ENCODE results near the gene RAB22A. TPM values are rescaled to one million over a fixed set of nuclear protein-coding genes. Genes with fewer than 3 reads are reported as not detected.
A peak's percentile ranks its signal among the peaks of the same experiment; 100 is the strongest.

The RAB22A gene
- total and polyA plus RNA-seq, 12 donors, result 6.7 to 46.3 (median 28.2) TPM

- Histone ChIP-seq H3K9me3 (replicated peaks in 1 of 3) (no peaks in the 10 kb centered on the region), H3K4me1 (replicated peaks in 1 of 2) (peaks cover 14 to 35% of the 10 kb centered on the region in 2 donors), H3K27ac (peak overlapping the region; percentile 92 to 97 (median 94)), H3K27me3 (no peaks in the 10 kb centered on the region), H3K4me3 (peak overlapping the region; percentile 51 to 92 (median 72)), H3K36me3 (replicated peaks in 1 of 2) (no peaks in the 10 kb centered on the region)
- peak in 1 of 7 donors; percentile 28 for DNase-seq
- intact Hi-C loops (cut with DNase I), result no loop called here
- TF ChIP-seq POLR2A (IDR thresholded peaks at IDR 0.05) (no peak), CTCF (IDR thresholded peaks at IDR 0.05) (no peak)
- 69 to 76% (median 72%) methylated on average over 17 of the region's 17 CpGs for WGBS, 4 donors
Measured at GRCh38 chr20:58389968-58390658, 80.6 kb downstream of the RAB22A start.

GRCh38 chr20:58390659-58391035 lies 81.1 kb downstream of the RAB22A start:
- H3K4me1 ChIP-seq (replicated peaks in 1 of 2), result peaks cover 19 to 39% of the 10 kb centered on the region in 2 donors
- no peak overlapping the region for H3K4me3 ChIP-seq
- H3K36me3 ChIP-seq (replicated peaks in 1 of 2), result no peaks in the 10 kb centered on the region
- intact Hi-C loops (cut with DNase I), result no loop called here
- H3K27me3 ChIP-seq, result no peaks in the 10 kb centered on the region
- DNase-seq, result no peak
- TF ChIP-seq CTCF (IDR thresholded peaks at IDR 0.05), result no peak
- no peak for TF ChIP-seq POLR2A (IDR thresholded peaks at IDR 0.05)
- H3K9me3 ChIP-seq (replicated peaks in 1 of 3), result no peaks in the 10 kb centered on the region
- WGBS, 4 donors, result 95 to 97% (median 97%) methylated on average over 8 of the region's 8 CpGs
- H3K27ac ChIP-seq, result peak overlapping the region in 1 of 5 donors; percentile 95

GRCh38 chr20:58392286-58392685 lies 82.8 kb downstream of the RAB22A start:
- DNase-seq, result no peak
- Histone ChIP-seq H3K36me3 (replicated peaks in 1 of 2) (no peaks in the 10 kb centered on the region), H3K4me3 (no peak overlapping the region), H3K27ac (no peak overlapping the region), H3K9me3 (replicated peaks in 1 of 3) (no peaks in the 10 kb centered on the region), H3K27me3 (no peaks in the 10 kb centered on the region), H3K4me1 (replicated peaks in 1 of 2) (peaks cover 21 to 42% of the 10 kb centered on the region in 2 donors)
- intact Hi-C loops (cut with DNase I), result no loop called here
- 83 to 85% (median 84%) methylated on average over 4 of the region's 4 CpGs for WGBS, 4 donors
- TF ChIP-seq CTCF (IDR thresholded peaks at IDR 0.05) (no peak), POLR2A (IDR thresholded peaks at IDR 0.05) (no peak)

GRCh38 chr20:58393299-58393698 lies 83.8 kb downstream of the RAB22A start:
- DNase-seq, result no peak
- no peaks in the 10 kb centered on the region for H3K36me3 ChIP-seq (replicated peaks in 1 of 2)
- TF ChIP-seq POLR2A (IDR thresholded peaks at IDR 0.05), result no peak
- no peak for TF ChIP-seq CTCF (IDR thresholded peaks at IDR 0.05)
- peaks cover 22 to 42% of the 10 kb centered on the region in 2 donors for H3K4me1 ChIP-seq (replicated peaks in 1 of 2)
- no peak overlapping the region for H3K27ac ChIP-seq
- intact Hi-C loops (cut with DNase I), result no loop called here
- no peaks in the 10 kb centered on the region for H3K27me3 ChIP-seq
- H3K4me3 ChIP-seq, result no peak overlapping the region
- 75 to 84% (median 82%) methylated on average over 3 of the region's 3 CpGs for WGBS, 4 donors
- no peaks in the 10 kb centered on the region for H3K9me3 ChIP-seq (replicated peaks in 1 of 3)

All from adrenal gland (tissue), 12 donors.